Limb (tissue), 2 donors: ENCODE results near the gene SEC24B.
"Not testable (repeated sequence)": the region's sequence is repeated elsewhere in the genome, so short reads cannot be mapped to it uniquely, and the experiment has no call there.

Experiments
- DNase-seq, 2 donors: peaks; one replicate each; pipeline ENCODE4 v3.0.0-alpha.2; 2016; ENCODE audit errors: extremely low spot score in 2 of 2

The SEC24B gene

GRCh38 chr4:109506890-109507289, 73.3 kb downstream of the SEC24B start:
- DNase-seq = no peak

- DNase-seq = no peak
Measured at GRCh38 chr4:109510687-109511086, 77.1 kb downstream of the SEC24B start.

GRCh38 chr4:109511414-109511813, 77.8 kb downstream of the SEC24B start:
- DNase-seq = no peak

- DNase-seq = not testable (repeated sequence)
Measured at GRCh38 chr4:109513368-109513767, 79.8 kb downstream of the SEC24B start.

GRCh38 chr4:109532182-109532581, 98.6 kb downstream of the SEC24B start:
- DNase-seq = no peak

GRCh38 chr4:109545401-109545800, 111.8 kb downstream of the SEC24B start:
- DNase-seq = no peak

- no peak for DNase-seq
Measured at GRCh38 chr4:109547394-109547793, 113.8 kb downstream of the SEC24B start.

- DNase-seq = no peak
Measured at GRCh38 chr4:109548655-109549054, 115.0 kb downstream of the SEC24B start.

GRCh38 chr4:109552237-109552636, 118.6 kb downstream of the SEC24B start:
- DNase-seq = no peak

GRCh38 chr4:109553130-109553529, 119.5 kb downstream of the SEC24B start:
- no peak for DNase-seq

- DNase-seq = no peak
Measured at GRCh38 chr4:109554971-109555370, 121.4 kb downstream of the SEC24B start.

GRCh38 chr4:109557433-109557832, 123.8 kb downstream of the SEC24B start:
- no peak for DNase-seq

- DNase-seq = not testable (repeated sequence)
Measured at GRCh38 chr4:109558095-109558494, 124.5 kb downstream of the SEC24B start.

GRCh38 chr4:109559625-109559982, 126.0 kb downstream of the SEC24B start:
- DNase-seq = no peak

- DNase-seq = peak; percentile 77 to 83
Measured at GRCh38 chr4:109559983-109560686, 126.5 kb downstream of the SEC24B start, which contains the start of gene MCUB. Gene MCUB, plus strand, starts transcription at chr4:109560246. Its CDS starts 92 bp downstream, at chr4:109560338.

GRCh38 chr4:109560687-109561461, 127.3 kb downstream of the SEC24B start:
- DNase-seq = peak in 1 of 2 donors; percentile 18

GRCh38 chr4:109562457-109563239, 129.0 kb downstream of the SEC24B start:
- no peak for DNase-seq

- DNase-seq = no peak
Measured at GRCh38 chr4:109571494-109571893, 137.9 kb downstream of the SEC24B start.

GRCh38 chr4:109572154-109572553, 138.5 kb downstream of the SEC24B start:
- DNase-seq = no peak

GRCh38 chr4:109574443-109574850, 140.8 kb downstream of the SEC24B start:
- no peak for DNase-seq

- no peak for DNase-seq
Measured at GRCh38 chr4:109574931-109575804, 141.6 kb downstream of the SEC24B start.
